ENCODE data around the gene ABTB2. TPM values are rescaled to one million over a fixed set of nuclear protein-coding genes. Genes with fewer than 3 reads are reported as not detected.

Gene ABTB2
- total and polyA plus RNA-seq, 7 experiments from 2014 or later = 0.03 to 5.3 (median 0.26) TPM

- H3K27me3 Mint-ChIP-seq = peaks cover 0 to 12% (median 0%) of the 10 kb centered on the region in 5 donors
- Histone ChIP-seq H3K4me3 (ENCODE audit: low read length) (no peak overlapping the region), H3K27ac (ENCODE audit: low read depth, low read length) (no peak overlapping the region), H3K36me3 (ENCODE audit: control insufficient read depth in 2 of 3, insufficient read depth in 3 of 3, low read length in 3 of 3) (no peaks in the 10 kb centered on the region), H3K9me3 (ENCODE audit: control insufficient read depth in 2 of 3, low read length in 3 of 3) (no peaks in the 10 kb centered on the region), H3K27me3 (ENCODE audit: control insufficient read depth in 2 of 2, insufficient read depth in 2 of 2, low read length in 2 of 2) (no peaks in the 10 kb centered on the region), H3K4me1 (ENCODE audit: control insufficient read depth in 2 of 2, insufficient read depth in 2 of 2, low read length in 2 of 2) (peaks cover 0 to 8% of the 10 kb centered on the region in 2 donors)
- ChIA-PET CTCF (no interaction called here), POLR2A (no interaction called here)
- DNase-seq = no peak
- H3K36me3 Mint-ChIP-seq = no peaks in the 10 kb centered on the region
- no peak for ATAC-seq
- H3K4me3 Mint-ChIP-seq = peak overlapping the region in 3 of 10 donors; percentile 44 to 73 (median 50)
- no peaks in the 10 kb centered on the region for H3K9me3 Mint-ChIP-seq
- H3K4me1 Mint-ChIP-seq = peaks cover 7 to 21% (median 15%) of the 10 kb centered on the region in 7 donors
- intact Hi-C loops (cut with micrococcal nuclease) = loop anchor here in 1 of 2 donors (1.0 kb wide), 1 partner anchor 16 kb away; no protein-coding TSS in a partner anchor
- H3K27ac Mint-ChIP-seq = peak overlapping the region in 1 of 9 donors; percentile 49
Measured at GRCh38 chr11:34267013-34267412, 90.8 kb downstream of the ABTB2 start.

GRCh38 chr11:34266090-34266912, 91.5 kb downstream of the ABTB2 start:
- Histone ChIP-seq H3K4me1 (ENCODE audit: control insufficient read depth in 2 of 2, insufficient read depth in 2 of 2, low read length in 2 of 2) (peaks cover 0 to 8% of the 10 kb centered on the region in 2 donors), H3K27ac (ENCODE audit: low read depth, low read length) (no peak overlapping the region), H3K9me3 (ENCODE audit: control insufficient read depth in 2 of 3, low read length in 3 of 3) (no peaks in the 10 kb centered on the region), H3K4me3 (ENCODE audit: low read length) (no peak overlapping the region), H3K27me3 (ENCODE audit: control insufficient read depth in 2 of 2, insufficient read depth in 2 of 2, low read length in 2 of 2) (no peaks in the 10 kb centered on the region), H3K36me3 (ENCODE audit: control insufficient read depth in 2 of 3, insufficient read depth in 3 of 3, low read length in 3 of 3) (no peaks in the 10 kb centered on the region)
- intact Hi-C loops (cut with micrococcal nuclease) = no loop called here
- ChIA-PET CTCF (no interaction called here), POLR2A (no interaction called here)
- DNase-seq (peak in 3 of 9 donors; percentile 15 to 27 (median 26)), ATAC-seq (peak; percentile 32)
- Mint-ChIP-seq H3K27me3 (peaks cover 0 to 12% (median 0%) of the 10 kb centered on the region in 5 donors), H3K4me1 (peaks cover 7 to 21% (median 15%) of the 10 kb centered on the region in 7 donors), H3K27ac (peak overlapping the region; percentile 7 to 82 (median 57)), H3K9me3 (no peaks in the 10 kb centered on the region), H3K4me3 (peak overlapping the region in 9 of 10 donors; percentile 13 to 74 (median 52)), H3K36me3 (no peaks in the 10 kb centered on the region)

GRCh38 chr11:34264303-34265110, 93.3 kb downstream of the ABTB2 start:
- no peaks in the 10 kb centered on the region for H3K9me3 ChIP-seq (ENCODE audit: control insufficient read depth in 2 of 3, low read length in 3 of 3)
- Mint-ChIP-seq H3K4me1 (peaks cover 7 to 21% (median 15%) of the 10 kb centered on the region in 7 donors), H3K27me3 (peaks cover 0 to 19% (median 0%) of the 10 kb centered on the region in 5 donors), H3K9me3 (no peaks in the 10 kb centered on the region), H3K27ac (peak overlapping the region in 1 of 9 donors; percentile 10), H3K36me3 (no peaks in the 10 kb centered on the region), H3K4me3 (no peak overlapping the region)
- H3K36me3 ChIP-seq (ENCODE audit: control insufficient read depth in 2 of 3, insufficient read depth in 3 of 3, low read length in 3 of 3) = no peaks in the 10 kb centered on the region
- POLR2A ChIA-PET = interaction anchor here (0.7 kb wide), 1 partner anchor 195 kb away, joined by 4 read pairs; no protein-coding TSS in a partner anchor
- no peaks in the 10 kb centered on the region for H3K27me3 ChIP-seq (ENCODE audit: control insufficient read depth in 2 of 2, insufficient read depth in 2 of 2, low read length in 2 of 2)
- CTCF ChIA-PET = interaction anchor here (0.5 kb wide), 1 partner anchor 87 kb away, joined by 4 read pairs; no protein-coding TSS in a partner anchor
- ATAC-seq = no peak
- no peak for DNase-seq
- no peak overlapping the region for H3K27ac ChIP-seq (ENCODE audit: low read depth, low read length)
- intact Hi-C loops (cut with micrococcal nuclease) = no loop called here
- H3K4me1 ChIP-seq (ENCODE audit: control insufficient read depth in 2 of 2, insufficient read depth in 2 of 2, low read length in 2 of 2) = peaks cover 0 to 8% of the 10 kb centered on the region in 2 donors
- no peak overlapping the region for H3K4me3 ChIP-seq (ENCODE audit: low read length)

- Histone ChIP-seq H3K27me3 (ENCODE audit: control insufficient read depth in 2 of 2, insufficient read depth in 2 of 2, low read length in 2 of 2) (no peaks in the 10 kb centered on the region), H3K9me3 (ENCODE audit: control insufficient read depth in 2 of 3, low read length in 3 of 3) (no peaks in the 10 kb centered on the region), H3K27ac (ENCODE audit: low read depth, low read length) (no peak overlapping the region), H3K36me3 (ENCODE audit: control insufficient read depth in 2 of 3, insufficient read depth in 3 of 3, low read length in 3 of 3) (no peaks in the 10 kb centered on the region), H3K4me3 (ENCODE audit: low read length) (no peak overlapping the region), H3K4me1 (ENCODE audit: control insufficient read depth in 2 of 2, insufficient read depth in 2 of 2, low read length in 2 of 2) (peaks cover 0 to 8% of the 10 kb centered on the region in 2 donors)
- DNase-seq (no peak), ATAC-seq (no peak)
- Mint-ChIP-seq H3K27me3 (peaks cover 0 to 26% (median 0%) of the 10 kb centered on the region in 5 donors), H3K9me3 (no peaks in the 10 kb centered on the region), H3K4me1 (peaks cover 7 to 21% (median 15%) of the 10 kb centered on the region in 7 donors), H3K4me3 (no peak overlapping the region), H3K27ac (peak overlapping the region in 1 of 9 donors; percentile 10), H3K36me3 (no peaks in the 10 kb centered on the region)
- CTCF ChIA-PET = no interaction called here
- intact Hi-C loops (cut with micrococcal nuclease) = no loop called here
- POLR2A ChIA-PET = interaction anchor here (0.6 kb wide), 1 partner anchor 317 kb away, joined by 3 read pairs; no protein-coding TSS in a partner anchor
Measured at GRCh38 chr11:34263441-34264091, 94.2 kb downstream of the ABTB2 start.

GRCh38 chr11:34262531-34263081, 95.2 kb downstream of the ABTB2 start:
- Mint-ChIP-seq H3K4me1 (peaks cover 7 to 18% (median 15%) of the 10 kb centered on the region in 7 donors), H3K27me3 (peaks cover 0 to 31% (median 0%) of the 10 kb centered on the region in 5 donors), H3K4me3 (no peak overlapping the region), H3K27ac (peak overlapping the region in 1 of 9 donors; percentile 32), H3K36me3 (no peaks in the 10 kb centered on the region), H3K9me3 (no peaks in the 10 kb centered on the region)
- Histone ChIP-seq H3K36me3 (ENCODE audit: control insufficient read depth in 2 of 3, insufficient read depth in 3 of 3, low read length in 3 of 3) (no peaks in the 10 kb centered on the region), H3K27ac (ENCODE audit: low read depth, low read length) (no peak overlapping the region), H3K27me3 (ENCODE audit: control insufficient read depth in 2 of 2, insufficient read depth in 2 of 2, low read length in 2 of 2) (no peaks in the 10 kb centered on the region), H3K4me1 (ENCODE audit: control insufficient read depth in 2 of 2, insufficient read depth in 2 of 2, low read length in 2 of 2) (peaks cover 0 to 8% of the 10 kb centered on the region in 2 donors), H3K4me3 (ENCODE audit: low read length) (no peak overlapping the region), H3K9me3 (ENCODE audit: control insufficient read depth in 2 of 3, low read length in 3 of 3) (no peaks in the 10 kb centered on the region)
- DNase-seq = no peak
- ChIA-PET POLR2A (interaction anchor here (0.6 kb wide), 1 partner anchor 318 kb away, joined by 3 read pairs; no protein-coding TSS in a partner anchor), CTCF (no interaction called here)
- intact Hi-C loops (cut with micrococcal nuclease) = no loop called here
- no peak for ATAC-seq

GRCh38 chr11:34261820-34262219, 96.0 kb downstream of the ABTB2 start:
- H3K27me3 ChIP-seq (ENCODE audit: control insufficient read depth in 2 of 2, insufficient read depth in 2 of 2, low read length in 2 of 2) = no peaks in the 10 kb centered on the region
- Mint-ChIP-seq H3K27ac (no peak overlapping the region), H3K4me1 (peaks cover 7 to 10% (median 8%) of the 10 kb centered on the region in 7 donors), H3K36me3 (no peaks in the 10 kb centered on the region), H3K4me3 (no peak overlapping the region), H3K9me3 (no peaks in the 10 kb centered on the region), H3K27me3 (peaks cover 0 to 32% (median 3%) of the 10 kb centered on the region in 5 donors)
- ATAC-seq (no peak), DNase-seq (no peak)
- H3K36me3 ChIP-seq (ENCODE audit: control insufficient read depth in 2 of 3, insufficient read depth in 3 of 3, low read length in 3 of 3) = no peaks in the 10 kb centered on the region
- H3K27ac ChIP-seq (ENCODE audit: low read depth, low read length) = no peak overlapping the region
- POLR2A ChIA-PET = no interaction called here
- peaks cover 0 to 8% of the 10 kb centered on the region in 2 donors for H3K4me1 ChIP-seq (ENCODE audit: control insufficient read depth in 2 of 2, insufficient read depth in 2 of 2, low read length in 2 of 2)
- no peaks in the 10 kb centered on the region for H3K9me3 ChIP-seq (ENCODE audit: control insufficient read depth in 2 of 3, low read length in 3 of 3)
- intact Hi-C loops (cut with micrococcal nuclease) = no loop called here
- no peak overlapping the region for H3K4me3 ChIP-seq (ENCODE audit: low read length)
- CTCF ChIA-PET = no interaction called here
